ENCODE measurements around the gene EPB41. TPM values are rescaled to one million over a fixed set of nuclear protein-coding genes. Genes with fewer than 3 reads are reported as not detected.

EPB41 gene
- total and polyA plus RNA-seq, 9 of the 15 experiments (the other 6 are each of a cell fraction or from before 2014, with no cell fraction given): 3.7 to 213 (median 141) TPM

- peak overlapping the region; percentile 67 for H3K4me3 ChIP-seq
- peak overlapping the region; percentile 96 for H2AFZ ChIP-seq (ENCODE audit: low read depth, low read length)
- intact Hi-C loops (cut with micrococcal nuclease): no loop called here
- H3K27me3 ChIP-seq (ENCODE audit: control insufficient read depth in 2 of 2, insufficient read depth in 2 of 2, low read length in 2 of 2): no peaks in the 10 kb centered on the region
- ChIA-PET CTCF (ENCODE audit: low intra/inter-chr PET ratio) (no interaction called here), POLR2A (interaction anchor here (1.4 to 1.9 kb wide), 3 partner anchors 32 to 77 kb away, joined by 4 to 6 read pairs (median 5); partner anchors contain the start of gene SRSF4)
- no TSS peak for BruUV-seq (replicated peaks)
- FAIRE-seq (no peak), ATAC-seq (peak; percentile 1; the same call in 2 of the 3 replicates), DNase-seq (ENCODE audit: extremely low read depth in 1 of 4, low spot score in 3 of 4) (no peak)
- TF ChIP-seq ZNF197 (CRISPR knock-in tag; IDR thresholded peaks at IDR 0.05; ENCODE audit: low read depth): no peak
- no peak for TF ChIP-seq PYGO2 (tag; IDR thresholded peaks at IDR 0.05)
- TF ChIP-seq POLR2B (IDR thresholded peaks at IDR 0.05; ENCODE audit: low read depth, partially characterized antibody): no peak
- peak; percentile 44; the same call in 1 of the 2 replicates for TF ChIP-seq AFF4 (CRISPR knock-in tag; IDR thresholded peaks at IDR 0.05)
- TF ChIP-seq NFE2 (IDR thresholded peaks at IDR 0.05; ENCODE audit: low read depth): no peak
- no peak for TF ChIP-seq ZNF740 (CRISPR knock-in tag; IDR thresholded peaks at IDR 0.05)
- TF ChIP-seq ZNF740 (tag; IDR thresholded peaks at IDR 0.05): 0 out of 4 replicates have a peak, but pooled peaks of 1 of the 2 experiments have one; percentile 10
- TF ChIP-seq MLLT1 (IDR thresholded peaks at IDR 0.05): peak in 1 of 2 experiments; percentile 57; a peak in 1 of 4 replicates
- TF ChIP-seq ZBTB1 (CRISPR knock-in tag; IDR thresholded peaks at IDR 0.05; ENCODE audit: borderline replicate concordance, low read depth): peak; percentile 33; the same call in 1 of the 2 replicates
- no peaks in the 10 kb centered on the region for H3K9me1 ChIP-seq (ENCODE audit: control insufficient read depth, insufficient read depth, low read length)
- no peaks in the 10 kb centered on the region for H3K9me3 ChIP-seq (replicated peaks; ENCODE audit: control insufficient read depth, insufficient read depth, low read depth, low read length)
- H3K4me2 ChIP-seq (ENCODE audit: insufficient read depth, low read length): peak overlapping the region; percentile 71
- no peaks in the 10 kb centered on the region for H4K20me1 ChIP-seq (replicated peaks; ENCODE audit: control insufficient read depth, insufficient read depth, low read length)
- H3K9ac ChIP-seq (ENCODE audit: insufficient read depth in 1 of 2, low read depth in 2 of 2, low read length in 2 of 2): peak overlapping the region; percentile 52 to 88; a peak in 3 of 4 replicates
- peaks cover 6 to 41% of the 10 kb centered on the region in 2 experiments; a peak in 4 of 5 replicates for H3K4me1 ChIP-seq (replicated peaks in 1 of 2; ENCODE audit: control insufficient read depth in 2 of 2, insufficient read depth in 2 of 2, low read length in 2 of 2)
- H3K36me3 ChIP-seq (ENCODE audit: control insufficient read depth, insufficient read depth, low read length): no peaks in the 10 kb centered on the region
- in situ Hi-C loops (cut with MboI): no loop called here
- 69% methylated on average over 4 of the region's 14 CpGs for WGBS (ENCODE audit: insufficient coverage, low coverage, missing lambda C conversion rate)
- peak overlapping the region; percentile 60; the same call in 1 of the 3 replicates for H3K27ac ChIP-seq (ENCODE audit: extremely low read depth, low read depth, low read length)
- no peaks in the 10 kb centered on the region for H3K79me2 ChIP-seq (ENCODE audit: control insufficient read depth, insufficient read depth, low read length)
These were observed 210.9 kb downstream of the EPB41 start for GRCh38 chr1:29125237-29125641.
